ENCODE results near the gene LDLRAD2. TPM values are rescaled to one million over a fixed set of nuclear protein-coding genes. Genes with fewer than 3 reads are reported as not detected.

The LDLRAD2 gene
- total RNA-seq, 1 experiment from 2014 or later, result not detected

GRCh38 chr1:21793104-21793503 lies 19.0 kb upstream of the LDLRAD2 start:
- TF ChIP-seq CTCF (IDR thresholded peaks at IDR 0.05; ENCODE audit: unreplicated experiment), result no peak
- BruUV-seq (replicated peaks), result no TSS peak
- no peak for DNase-seq (ENCODE audit: unreplicated experiment)
- Mint-ChIP-seq H3K4me3 (ENCODE audit: unreplicated experiment) (no peak overlapping the region), H3K36me3 (ENCODE audit: insufficient read depth, unreplicated experiment) (no peaks in the 10 kb centered on the region), H3K4me1 (ENCODE audit: insufficient read depth, unreplicated experiment) (peaks cover 8% of the 10 kb centered on the region), H3K27me3 (ENCODE audit: insufficient read depth, unreplicated experiment) (no peaks in the 10 kb centered on the region), H3K9me3 (ENCODE audit: unreplicated experiment) (no peaks in the 10 kb centered on the region), H3K27ac (ENCODE audit: low read depth, unreplicated experiment) (no peak overlapping the region)
- POLR2A ChIA-PET, result interaction anchor here (0.6 kb wide), 1 partner anchor 24 kb away, joined by 3 read pairs; no protein-coding TSS in a partner anchor
- CTCF ChIA-PET, result interaction anchor here (0.6 kb wide), 2 partner anchors 31 to 227 kb away, joined by 3 to 4 read pairs; no protein-coding TSS in a partner anchor
- intact Hi-C loops (cut with micrococcal nuclease), result no loop called here

- Mint-ChIP-seq H3K4me1 (ENCODE audit: insufficient read depth, unreplicated experiment) (no peaks in the 10 kb centered on the region), H3K27ac (ENCODE audit: low read depth, unreplicated experiment) (no peak overlapping the region), H3K9me3 (ENCODE audit: unreplicated experiment) (no peaks in the 10 kb centered on the region), H3K36me3 (ENCODE audit: insufficient read depth, unreplicated experiment) (no peaks in the 10 kb centered on the region), H3K4me3 (ENCODE audit: unreplicated experiment) (no peak overlapping the region), H3K27me3 (ENCODE audit: insufficient read depth, unreplicated experiment) (no peaks in the 10 kb centered on the region)
- intact Hi-C loops (cut with micrococcal nuclease), result no loop called here
- DNase-seq (ENCODE audit: unreplicated experiment), result no peak
- TF ChIP-seq CTCF (IDR thresholded peaks at IDR 0.05; ENCODE audit: unreplicated experiment), result no peak
- ChIA-PET POLR2A (interaction anchor here (0.6 to 0.8 kb wide), 2 partner anchors 231 to 254 kb away, joined by 4 read pairs; no protein-coding TSS in a partner anchor), CTCF (no interaction called here)
- BruUV-seq (replicated peaks), result no TSS peak
Measured at GRCh38 chr1:21794656-21795055, 17.4 kb upstream of the LDLRAD2 start.

GRCh38 chr1:21795075-21795474 lies 17.0 kb upstream of the LDLRAD2 start:
- no TSS peak for BruUV-seq (replicated peaks)
- H3K4me3 Mint-ChIP-seq (ENCODE audit: unreplicated experiment), result no peak overlapping the region
- H3K9me3 Mint-ChIP-seq (ENCODE audit: unreplicated experiment), result no peaks in the 10 kb centered on the region
- H3K36me3 Mint-ChIP-seq (ENCODE audit: insufficient read depth, unreplicated experiment), result no peaks in the 10 kb centered on the region
- no peaks in the 10 kb centered on the region for H3K4me1 Mint-ChIP-seq (ENCODE audit: insufficient read depth, unreplicated experiment)
- H3K27ac Mint-ChIP-seq (ENCODE audit: low read depth, unreplicated experiment), result no peak overlapping the region
- no peak for TF ChIP-seq CTCF (IDR thresholded peaks at IDR 0.05; ENCODE audit: unreplicated experiment)
- intact Hi-C loops (cut with micrococcal nuclease), result no loop called here
- ChIA-PET CTCF (no interaction called here), POLR2A (interaction anchor here (0.8 kb wide), 1 partner anchor 231 kb away, joined by 4 read pairs; no protein-coding TSS in a partner anchor)
- no peaks in the 10 kb centered on the region for H3K27me3 Mint-ChIP-seq (ENCODE audit: insufficient read depth, unreplicated experiment)
- DNase-seq (ENCODE audit: unreplicated experiment), result no peak

GRCh38 chr1:21799730-21800129 lies 12.3 kb upstream of the LDLRAD2 start:
- ChIA-PET POLR2A (interaction anchor here (1.3 to 1.4 kb wide), 2 partner anchors 11 to 71 kb away, joined by 4 read pairs; no protein-coding TSS in a partner anchor), CTCF (interaction anchor here (0.6 kb wide), 1 partner anchor 172 kb away, joined by 3 read pairs; no protein-coding TSS in a partner anchor)
- intact Hi-C loops (cut with micrococcal nuclease), result no loop called here
- no peak for DNase-seq (ENCODE audit: unreplicated experiment)
- TF ChIP-seq CTCF (IDR thresholded peaks at IDR 0.05; ENCODE audit: unreplicated experiment), result no peak
- no peak overlapping the region for H3K27ac Mint-ChIP-seq (ENCODE audit: low read depth, unreplicated experiment)
- no peaks in the 10 kb centered on the region for H3K36me3 Mint-ChIP-seq (ENCODE audit: insufficient read depth, unreplicated experiment)
- H3K9me3 Mint-ChIP-seq (ENCODE audit: unreplicated experiment), result no peaks in the 10 kb centered on the region
- H3K4me1 Mint-ChIP-seq (ENCODE audit: insufficient read depth, unreplicated experiment), result no peaks in the 10 kb centered on the region
- H3K27me3 Mint-ChIP-seq (ENCODE audit: insufficient read depth, unreplicated experiment), result no peaks in the 10 kb centered on the region
- BruUV-seq (replicated peaks), result no TSS peak
- H3K4me3 Mint-ChIP-seq (ENCODE audit: unreplicated experiment), result no peak overlapping the region
